ENCODE measurements around the gene EFHC1.

Gene EFHC1

DNA sequence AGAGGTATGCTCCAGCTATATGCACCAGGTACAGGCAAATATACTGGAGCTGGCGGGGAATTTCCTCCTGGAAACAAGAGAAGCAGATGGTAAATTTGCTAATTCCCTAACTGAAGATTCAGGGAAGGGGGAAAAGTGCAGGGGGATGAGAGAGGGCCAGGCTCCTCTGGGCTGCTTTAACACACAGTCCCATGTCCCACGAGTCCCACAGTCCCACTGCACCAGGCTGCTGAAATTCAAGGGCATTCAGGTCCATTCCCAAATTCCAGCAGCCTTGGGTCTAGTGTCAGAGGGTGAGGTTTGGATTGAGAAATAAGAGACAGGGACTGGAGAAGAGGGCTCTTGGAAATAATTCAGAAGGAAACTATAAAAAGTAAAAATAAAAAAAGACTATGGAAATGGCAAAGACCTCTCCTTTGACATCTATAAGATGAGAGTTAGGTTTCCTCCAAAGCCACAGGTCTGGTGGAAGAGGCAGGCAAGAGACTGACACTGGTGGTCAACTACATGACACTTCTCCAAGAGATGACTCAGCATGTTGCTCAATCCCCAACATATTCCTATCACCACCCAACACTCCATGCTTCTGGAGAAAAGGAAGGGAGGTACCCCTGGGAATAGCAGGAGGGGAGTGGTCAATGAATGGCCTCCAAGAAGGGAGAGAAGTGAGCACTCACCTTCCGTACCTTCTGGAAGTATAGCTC, 87.6 kb downstream of the EFHC1 start:
- no peaks in the 10 kb centered on the region for H4K20me1 ChIP-seq (ENCODE audit: low read depth, low read length)
- H3K9ac ChIP-seq (ENCODE audit: low read length): no peak overlapping the region
- no peaks in the 10 kb centered on the region for H3F3A ChIP-seq (ENCODE audit: insufficient read depth)
- TF ChIP-seq EZH2phosphoT487 (conservative IDR thresholded peaks at IDR 0.05; ENCODE audit: low read length): no peak
- TF ChIP-seq, protein P1, sequence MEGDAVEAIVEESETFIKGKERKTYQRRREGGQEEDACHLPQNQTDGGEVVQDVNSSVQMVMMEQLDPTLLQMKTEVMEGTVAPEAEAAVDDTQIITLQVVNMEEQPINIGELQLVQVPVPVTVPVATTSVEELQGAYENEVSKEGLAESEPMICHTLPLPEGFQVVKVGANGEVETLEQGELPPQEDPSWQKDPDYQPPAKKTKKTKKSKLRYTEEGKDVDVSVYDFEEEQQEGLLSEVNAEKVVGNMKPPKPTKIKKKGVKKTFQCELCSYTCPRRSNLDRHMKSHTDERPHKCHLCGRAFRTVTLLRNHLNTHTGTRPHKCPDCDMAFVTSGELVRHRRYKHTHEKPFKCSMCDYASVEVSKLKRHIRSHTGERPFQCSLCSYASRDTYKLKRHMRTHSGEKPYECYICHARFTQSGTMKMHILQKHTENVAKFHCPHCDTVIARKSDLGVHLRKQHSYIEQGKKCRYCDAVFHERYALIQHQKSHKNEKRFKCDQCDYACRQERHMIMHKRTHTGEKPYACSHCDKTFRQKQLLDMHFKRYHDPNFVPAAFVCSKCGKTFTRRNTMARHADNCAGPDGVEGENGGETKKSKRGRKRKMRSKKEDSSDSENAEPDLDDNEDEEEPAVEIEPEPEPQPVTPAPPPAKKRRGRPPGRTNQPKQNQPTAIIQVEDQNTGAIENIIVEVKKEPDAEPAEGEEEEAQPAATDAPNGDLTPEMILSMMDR (IDR thresholded peaks at IDR 0.05; ENCODE audit: insufficient read depth, low read length, poor library complexity, severe bottlenecking): no peak
- H3K9me3 ChIP-seq (ENCODE audit: insufficient read depth, low read length): no peaks in the 10 kb centered on the region
- no peak overlapping the region for H2AFZ ChIP-seq (ENCODE audit: low read depth, low read length, severe bottlenecking)
- no peak overlapping the region for H3K27ac ChIP-seq (ENCODE audit: low read depth, low read length)
- no peak overlapping the region for H3K4me3 ChIP-seq (ENCODE audit: insufficient read depth, low read length, poor library complexity, severe bottlenecking)
- H3K27me3 ChIP-seq (ENCODE audit: low read length): no peaks in the 10 kb centered on the region
- no peaks in the 10 kb centered on the region for H3K36me3 ChIP-seq (ENCODE audit: low read length)
- H3K9me2 ChIP-seq (replicated peaks; ENCODE audit: insufficient read depth, low read length): no peaks in the 10 kb centered on the region
- H3K79me2 ChIP-seq (ENCODE audit: insufficient read depth, low read length): no peaks in the 10 kb centered on the region
- no peak overlapping the region for H3K4me2 ChIP-seq (ENCODE audit: low read depth, low read length, poor library complexity, severe bottlenecking)

DNA sequence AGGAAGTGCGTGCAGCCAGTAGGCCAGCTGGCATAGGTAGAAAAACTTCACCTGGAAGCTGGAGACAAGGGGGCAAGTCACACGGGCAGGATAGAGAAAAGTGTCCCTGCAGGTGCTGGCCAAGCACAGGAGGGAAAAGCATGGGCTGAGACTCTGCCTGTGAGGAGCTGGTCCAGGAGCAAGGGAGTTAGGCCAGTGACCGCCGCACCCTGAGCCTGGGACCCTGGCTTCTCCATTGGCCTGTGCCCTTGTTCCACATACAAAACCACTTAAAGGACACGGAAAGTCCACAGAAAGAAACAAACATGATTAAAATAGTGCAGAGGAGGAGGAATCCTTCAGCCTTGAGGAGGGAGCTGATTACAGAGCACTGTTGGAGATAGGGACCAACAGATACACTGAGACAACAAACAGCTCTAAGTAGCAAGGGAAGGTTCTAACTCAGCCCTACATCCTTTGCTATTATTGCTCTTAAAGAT, 88.2 kb downstream of the EFHC1 start:
- Histone ChIP-seq H3K9me2 (replicated peaks; ENCODE audit: insufficient read depth, low read length) (no peaks in the 10 kb centered on the region), H3K4me3 (ENCODE audit: insufficient read depth, low read length, poor library complexity, severe bottlenecking) (no peak overlapping the region), H3K27ac (ENCODE audit: low read depth, low read length) (no peak overlapping the region), H3K36me3 (ENCODE audit: low read length) (no peaks in the 10 kb centered on the region), H2AFZ (ENCODE audit: low read depth, low read length, severe bottlenecking) (no peak overlapping the region), H3K27me3 (ENCODE audit: low read length) (no peaks in the 10 kb centered on the region), H3K79me2 (ENCODE audit: insufficient read depth, low read length) (no peaks in the 10 kb centered on the region), H3K9me3 (ENCODE audit: insufficient read depth, low read length) (no peaks in the 10 kb centered on the region), H3K4me2 (ENCODE audit: low read depth, low read length, poor library complexity, severe bottlenecking) (no peak overlapping the region), H4K20me1 (ENCODE audit: low read depth, low read length) (no peaks in the 10 kb centered on the region), H3F3A (ENCODE audit: insufficient read depth) (no peaks in the 10 kb centered on the region), H3K9ac (ENCODE audit: low read length) (no peak overlapping the region)
- TF ChIP-seq, protein P1 (IDR thresholded peaks at IDR 0.05; ENCODE audit: insufficient read depth, low read length, poor library complexity, severe bottlenecking): no peak
- TF ChIP-seq EZH2phosphoT487 (conservative IDR thresholded peaks at IDR 0.05; ENCODE audit: low read length): no peak

DNA sequence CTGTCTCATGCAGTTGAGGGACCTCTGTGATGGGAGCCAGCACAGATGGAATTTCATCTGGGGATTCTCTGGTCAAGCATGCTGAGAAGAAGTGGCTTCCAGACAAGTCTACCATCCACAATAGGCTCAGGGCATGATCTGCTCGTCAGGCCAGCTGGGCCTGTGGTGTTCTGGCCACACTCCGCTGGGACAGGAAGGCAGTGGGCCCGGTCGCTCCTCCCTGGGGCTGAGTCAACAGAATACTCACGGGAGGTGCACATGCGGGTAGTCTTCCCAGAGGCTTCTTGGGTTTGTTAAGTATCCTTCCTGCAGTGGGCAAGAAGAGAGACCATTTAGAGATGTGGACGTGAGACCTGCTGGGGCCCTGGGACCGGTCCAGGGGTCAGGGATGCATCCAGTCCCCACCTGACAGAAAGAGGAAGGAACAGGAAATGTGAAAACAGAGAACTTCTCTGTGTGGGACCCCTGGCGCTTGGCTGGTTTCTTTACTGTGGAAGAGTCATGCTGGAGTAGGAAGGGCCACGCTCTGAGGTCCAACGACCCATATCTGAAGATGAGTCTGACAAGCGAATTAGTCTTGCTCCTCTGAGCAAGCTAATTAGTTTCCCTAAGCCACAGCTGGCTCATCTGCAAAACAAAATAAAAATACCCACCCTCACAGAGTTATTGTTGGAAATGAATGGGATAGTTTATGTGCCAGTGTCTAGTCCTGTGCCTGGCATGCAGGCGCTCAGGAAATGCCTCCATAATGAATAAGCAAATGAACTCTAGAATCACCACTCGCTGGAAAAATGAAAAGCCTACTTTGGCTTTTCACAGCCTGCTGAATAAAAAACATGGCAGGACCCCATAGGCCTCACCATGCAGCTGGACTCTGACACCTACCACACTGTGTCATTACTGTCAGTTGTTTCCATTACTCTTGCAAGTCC, 89.4 kb downstream of the EFHC1 start:
- Histone ChIP-seq H3K79me2 (ENCODE audit: insufficient read depth, low read length) (no peaks in the 10 kb centered on the region), H3K4me3 (ENCODE audit: insufficient read depth, low read length, poor library complexity, severe bottlenecking) (no peak overlapping the region), H2AFZ (ENCODE audit: low read depth, low read length, severe bottlenecking) (no peak overlapping the region), H3K27ac (ENCODE audit: low read depth, low read length) (no peak overlapping the region), H3K9me3 (ENCODE audit: insufficient read depth, low read length) (no peaks in the 10 kb centered on the region), H3K9ac (ENCODE audit: low read length) (no peak overlapping the region), H4K20me1 (ENCODE audit: low read depth, low read length) (no peaks in the 10 kb centered on the region), H3K36me3 (ENCODE audit: low read length) (no peaks in the 10 kb centered on the region), H3K4me2 (ENCODE audit: low read depth, low read length, poor library complexity, severe bottlenecking) (no peak overlapping the region), H3F3A (ENCODE audit: insufficient read depth) (no peaks in the 10 kb centered on the region), H3K27me3 (ENCODE audit: low read length) (no peaks in the 10 kb centered on the region), H3K9me2 (replicated peaks; ENCODE audit: insufficient read depth, low read length) (no peaks in the 10 kb centered on the region)
- TF ChIP-seq, protein P1 (IDR thresholded peaks at IDR 0.05; ENCODE audit: insufficient read depth, low read length, poor library complexity, severe bottlenecking): no peak
- TF ChIP-seq EZH2phosphoT487 (conservative IDR thresholded peaks at IDR 0.05; ENCODE audit: low read length): no peak
